ENCODE data around the gene NABP2. TPM values are rescaled to one million over a fixed set of nuclear protein-coding genes. Genes with fewer than 3 reads are reported as not detected.

NABP2 gene
- total RNA-seq, 1 experiment from 2014 or later = 57.1 TPM

DNA sequence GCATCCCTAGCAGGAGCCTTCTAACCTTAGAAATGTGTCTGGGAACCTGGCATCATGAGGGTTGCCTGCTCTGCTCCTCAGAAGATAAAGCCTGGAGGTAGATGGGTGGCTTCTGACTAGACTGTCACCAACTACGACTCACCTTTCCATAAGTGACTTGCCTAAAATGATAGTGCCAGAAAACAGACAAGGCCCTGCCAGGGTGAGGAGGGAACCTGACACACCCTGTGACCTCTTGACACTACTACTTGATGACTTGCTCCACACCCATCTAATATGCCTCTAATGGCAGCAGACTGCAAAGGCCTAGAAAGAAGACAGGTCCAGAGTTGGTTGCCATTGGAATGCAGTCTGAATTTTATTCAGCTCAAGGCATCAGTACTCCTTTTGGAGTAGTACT is 11.8 kb upstream of the NABP2 start:
- no peak for DNase-seq (ENCODE audit: low spot score)

DNA sequence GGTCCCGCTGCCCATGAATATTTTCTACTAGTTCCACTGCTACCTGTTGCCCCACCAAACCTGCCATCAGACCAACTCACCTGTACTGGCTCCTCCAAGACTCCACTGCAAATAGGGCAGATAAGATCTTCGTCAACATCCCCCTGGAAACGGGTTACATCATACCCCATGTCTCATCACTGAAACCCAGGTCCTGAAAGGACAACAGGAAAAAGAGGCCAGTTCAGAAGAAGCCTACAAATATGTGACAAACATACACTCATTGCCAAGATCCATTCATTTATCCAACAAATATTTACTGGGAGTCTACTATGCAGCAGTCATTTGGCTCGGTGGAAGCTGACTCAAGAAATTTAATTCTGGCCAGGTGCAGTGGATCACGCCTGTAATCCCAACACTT is 10.3 kb upstream of the NABP2 start:
- DNase-seq (ENCODE audit: low spot score) = no peak

GRCh38 chr12:56216461-56216860 is 7.7 kb upstream of the NABP2 start:
- no peak for DNase-seq (ENCODE audit: low spot score)

DNA sequence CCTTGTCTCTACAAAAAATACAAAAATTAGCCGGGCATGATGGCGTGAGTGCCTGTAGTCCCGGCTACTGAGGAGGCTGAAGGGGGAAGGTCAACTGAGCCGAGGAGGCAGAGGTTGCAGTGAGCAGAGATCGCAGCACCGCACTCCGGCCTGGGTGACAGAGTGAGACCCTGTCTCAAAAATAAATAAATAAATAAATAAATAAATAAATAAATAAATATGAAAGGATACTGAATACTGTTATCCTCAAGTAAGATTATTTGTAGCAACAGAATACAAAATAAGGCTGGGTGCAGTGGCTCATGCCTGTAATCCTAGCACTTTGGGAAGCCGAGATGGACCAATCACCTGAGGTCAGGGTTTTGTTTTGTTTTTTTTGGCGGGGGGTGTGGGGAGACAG is 4.3 kb upstream of the NABP2 start:
- no peak for DNase-seq (ENCODE audit: low spot score)

DNA sequence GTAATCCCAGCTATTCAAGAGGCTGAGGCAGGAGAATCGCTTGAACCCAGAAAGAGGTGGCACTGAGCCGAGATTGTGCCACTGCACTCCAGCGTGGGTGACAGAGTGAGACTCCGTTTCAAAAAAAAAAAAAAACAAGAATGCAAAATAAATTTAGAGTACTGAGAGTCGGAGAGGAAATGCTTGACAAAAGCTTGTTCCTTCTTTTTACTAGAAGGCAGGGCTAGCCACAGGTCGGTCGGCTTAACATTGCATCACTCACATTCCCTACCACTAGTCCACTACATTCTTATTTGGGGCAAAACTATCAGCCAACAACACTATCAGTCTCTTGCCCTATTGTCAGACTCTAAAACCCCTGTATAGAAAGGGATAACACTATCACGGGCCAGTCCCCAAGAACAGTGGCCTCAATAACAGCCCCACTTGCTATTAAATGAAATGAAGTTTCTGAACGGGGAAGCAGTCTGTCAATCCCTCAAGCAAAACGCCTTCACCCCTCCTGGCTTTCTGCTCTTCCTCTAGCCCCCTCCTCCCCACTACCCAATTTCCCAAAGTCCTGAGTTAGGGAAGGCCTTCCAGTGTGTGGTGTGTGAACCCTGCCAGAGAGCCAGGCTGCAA is 3.4 kb upstream of the NABP2 start:
- DNase-seq (ENCODE audit: low spot score) = peak; percentile 55

GRCh38 chr12:56221232-56221756 is 2.8 kb upstream of the NABP2 start:
- DNase-seq (ENCODE audit: low spot score) = no peak

GRCh38 chr12:56221757-56222530 is 2.2 kb upstream of the NABP2 start, which contains the start of gene RNF41:
Gene RNF41 (minus strand): TSS chr12:56221922. CDS start chr12:56214047, 7,875 bp downstream.
- DNase-seq (ENCODE audit: low spot score) = peak; percentile 97

DNA sequence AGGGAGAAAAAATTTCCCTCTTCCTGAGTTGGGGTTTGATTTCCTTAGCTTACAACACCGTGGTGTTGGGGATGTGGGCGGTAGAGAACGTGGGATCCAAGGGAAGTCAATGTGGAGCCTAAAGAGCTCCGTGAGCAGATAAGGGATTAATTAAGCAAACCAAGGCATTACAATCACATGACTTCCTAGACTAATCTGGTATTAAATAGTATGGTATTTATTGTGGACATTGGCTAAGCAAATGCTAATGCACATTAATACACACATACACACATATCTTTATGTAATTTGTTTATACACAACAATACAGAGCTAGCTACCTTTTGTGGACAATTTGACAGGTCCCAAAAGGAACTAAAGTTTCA is 1.6 kb upstream of the NABP2 start:
- peak; percentile 58 for DNase-seq (ENCODE audit: low spot score)

- peak; percentile 40 for DNase-seq (ENCODE audit: low spot score)
These were observed 506 bp upstream of the NABP2 start for GRCh38 chr12:56223571-56224101.

DNA sequence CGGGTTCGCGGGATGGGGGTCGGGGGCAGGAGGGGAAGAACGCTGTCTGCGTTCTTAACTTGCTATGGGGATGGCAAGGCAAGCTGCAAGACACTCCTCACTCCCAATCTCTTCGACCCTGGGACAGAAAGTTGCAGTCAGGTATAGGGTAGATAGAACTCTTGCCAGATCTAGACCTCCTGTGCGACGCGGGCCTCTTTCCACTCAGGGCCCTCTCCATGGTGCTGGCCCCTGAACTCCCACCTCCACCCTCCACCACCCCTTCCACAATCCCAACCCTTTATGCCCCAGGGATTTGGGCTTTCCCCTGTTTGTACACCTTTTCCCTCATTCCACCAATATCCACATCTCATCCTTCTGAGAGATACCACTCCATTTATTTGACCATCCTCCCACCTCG is 812 bp downstream of the NABP2 start:
- DNase-seq (ENCODE audit: low spot score) = no peak

DNA sequence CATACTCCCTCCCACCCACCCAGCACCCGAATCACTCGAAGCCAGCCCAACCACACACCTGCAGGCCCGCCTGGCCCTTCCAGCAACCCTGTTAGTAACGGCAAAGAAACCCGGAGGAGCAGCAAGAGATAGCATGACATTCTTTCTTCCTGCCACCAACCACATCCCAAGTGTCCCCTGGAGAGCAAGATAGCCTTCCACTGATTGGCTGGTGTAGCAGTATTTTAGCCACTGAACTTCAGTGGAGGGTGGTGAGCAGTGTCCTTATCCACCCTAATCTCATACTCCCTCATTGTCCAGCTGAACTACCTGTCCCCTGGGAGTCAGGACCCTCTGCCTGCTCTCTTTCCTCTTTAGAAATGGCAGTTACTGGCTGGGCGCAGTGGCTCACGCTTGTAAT is 4.9 kb downstream of the NABP2 start:
- DNase-seq (ENCODE audit: low spot score) = no peak

DNA sequence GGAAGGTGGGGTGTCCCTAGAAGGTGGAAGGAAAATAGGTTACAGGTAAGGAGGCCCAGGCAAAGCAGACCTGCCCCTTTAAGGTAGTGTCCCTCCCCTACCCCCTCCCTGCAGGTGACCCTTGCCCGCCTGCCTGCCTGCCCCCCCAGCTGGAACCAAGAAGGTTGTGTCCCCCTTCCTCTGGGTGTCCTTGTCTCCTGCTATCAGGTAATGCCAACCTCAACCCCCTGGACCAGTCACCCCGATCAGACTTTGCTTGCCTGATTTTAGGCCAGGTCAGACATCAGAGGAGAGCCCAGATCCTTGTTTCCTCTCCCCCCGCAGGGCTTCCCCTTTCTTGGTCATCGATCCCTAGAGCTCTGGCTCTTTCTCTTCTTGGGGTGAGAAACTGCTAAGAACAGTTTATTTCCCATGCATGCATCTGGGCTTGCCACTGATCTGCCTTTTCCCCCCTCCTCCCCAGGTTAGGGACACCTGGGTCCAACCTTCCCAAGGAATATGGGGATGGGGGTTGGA is 5.8 kb downstream of the NABP2 start, which contains the start of gene SLC39A5:
Gene SLC39A5 (plus strand): TSS at position 136 of the 516 bp plus-strand sequence. CDS start 1,224 bp downstream, outside the sequence.
- no peak for DNase-seq (ENCODE audit: low spot score)

GRCh38 chr12:56230432-56231183 is 6.5 kb downstream of the NABP2 start:
- peak; percentile 58 for DNase-seq (ENCODE audit: low spot score)

DNA sequence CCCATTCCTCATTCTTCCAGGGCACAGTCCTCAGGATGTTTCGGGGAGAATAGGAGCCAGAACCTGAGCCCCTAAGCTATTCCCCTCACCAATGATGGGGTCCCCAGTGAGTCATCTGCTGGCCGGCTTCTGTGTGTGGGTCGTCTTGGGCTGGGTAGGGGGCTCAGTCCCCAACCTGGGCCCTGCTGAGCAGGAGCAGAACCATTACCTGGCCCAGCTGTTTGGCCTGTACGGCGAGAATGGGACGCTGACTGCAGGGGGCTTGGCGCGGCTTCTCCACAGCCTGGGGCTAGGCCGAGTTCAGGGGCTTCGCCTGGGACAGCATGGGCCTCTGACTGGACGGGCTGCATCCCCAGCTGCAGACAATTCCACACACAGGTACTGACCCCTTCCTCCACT is 7.0 kb downstream of the NABP2 start:
- no peak for DNase-seq (ENCODE audit: low spot score)

DNA sequence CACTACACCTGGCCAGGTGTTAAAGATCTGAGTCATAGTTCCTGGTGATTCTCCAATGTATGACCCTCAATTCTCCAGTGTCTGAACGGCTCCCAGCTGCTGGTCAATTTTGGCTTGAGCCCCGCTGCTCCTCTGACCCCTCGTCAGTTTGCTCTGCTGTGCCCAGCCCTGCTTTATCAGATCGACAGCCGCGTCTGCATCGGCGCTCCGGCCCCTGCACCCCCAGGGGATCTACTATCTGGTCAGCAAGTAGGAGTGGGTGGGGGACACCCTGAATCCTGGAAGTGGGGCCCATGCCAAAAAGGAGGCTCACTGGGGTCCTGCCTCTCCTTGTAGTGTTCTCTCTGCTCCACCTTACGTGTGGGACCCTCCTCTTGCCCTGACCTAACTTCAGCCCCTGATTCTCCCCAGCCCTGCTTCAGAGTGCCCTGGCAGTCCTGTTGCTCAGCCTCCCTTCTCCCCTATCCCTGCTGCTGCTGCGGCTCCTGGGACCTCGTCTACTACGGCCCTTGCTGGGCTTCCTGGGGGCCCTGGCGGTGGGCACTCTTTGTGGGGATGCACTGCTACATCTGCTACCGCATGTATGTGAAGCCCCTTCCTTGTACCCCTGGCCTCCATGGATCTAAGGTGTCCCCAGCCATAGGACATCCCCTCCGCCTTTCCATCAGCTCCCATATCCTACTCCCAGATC is 10.7 kb downstream of the NABP2 start:
- no peak for DNase-seq (ENCODE audit: low spot score)

DNA sequence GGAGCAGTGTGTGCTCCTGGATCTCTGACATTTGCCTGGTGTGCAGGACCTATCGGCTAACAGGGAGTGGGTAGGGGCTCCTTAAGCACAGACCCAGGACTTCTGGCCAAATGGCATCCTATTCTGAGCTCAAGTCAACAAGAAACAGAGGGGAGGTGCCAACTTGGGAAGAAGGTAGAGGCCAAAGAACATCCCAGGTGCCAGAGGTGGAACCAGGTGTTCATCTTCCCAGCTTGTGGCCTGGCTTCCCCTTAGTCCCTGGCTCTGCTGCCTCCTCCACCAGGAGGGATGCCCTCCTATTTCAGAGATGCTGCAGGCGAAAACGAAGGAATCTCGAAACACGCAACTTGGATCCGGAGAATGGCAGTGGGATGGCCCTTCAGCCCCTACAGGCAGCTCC is 11.9 kb downstream of the NABP2 start:
- no peak for DNase-seq (ENCODE audit: low spot score)

GRCh38 chr12:56236985-56237384 is 12.8 kb downstream of the NABP2 start:
- no peak for DNase-seq (ENCODE audit: low spot score)

DNA sequence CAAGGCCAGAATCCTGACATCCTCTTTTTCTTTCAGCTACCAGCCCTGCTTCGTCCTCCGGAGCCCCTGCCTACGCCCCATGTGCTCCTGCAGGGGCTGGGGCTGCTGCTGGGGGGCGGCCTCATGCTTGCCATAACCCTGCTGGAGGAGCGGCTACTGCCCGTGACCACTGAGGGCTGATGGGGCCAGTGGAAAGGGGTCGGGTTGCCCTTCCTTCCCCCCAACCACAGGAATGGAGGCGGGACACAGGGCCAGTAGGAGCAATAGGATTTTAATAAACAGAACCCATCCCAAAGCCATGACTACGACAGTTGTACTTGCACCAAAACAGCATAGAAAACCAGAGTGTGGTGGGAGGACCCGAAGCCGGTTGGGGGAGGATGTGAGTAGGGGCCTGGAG is 13.4 kb downstream of the NABP2 start:
- no peak for DNase-seq (ENCODE audit: low spot score)

DNA sequence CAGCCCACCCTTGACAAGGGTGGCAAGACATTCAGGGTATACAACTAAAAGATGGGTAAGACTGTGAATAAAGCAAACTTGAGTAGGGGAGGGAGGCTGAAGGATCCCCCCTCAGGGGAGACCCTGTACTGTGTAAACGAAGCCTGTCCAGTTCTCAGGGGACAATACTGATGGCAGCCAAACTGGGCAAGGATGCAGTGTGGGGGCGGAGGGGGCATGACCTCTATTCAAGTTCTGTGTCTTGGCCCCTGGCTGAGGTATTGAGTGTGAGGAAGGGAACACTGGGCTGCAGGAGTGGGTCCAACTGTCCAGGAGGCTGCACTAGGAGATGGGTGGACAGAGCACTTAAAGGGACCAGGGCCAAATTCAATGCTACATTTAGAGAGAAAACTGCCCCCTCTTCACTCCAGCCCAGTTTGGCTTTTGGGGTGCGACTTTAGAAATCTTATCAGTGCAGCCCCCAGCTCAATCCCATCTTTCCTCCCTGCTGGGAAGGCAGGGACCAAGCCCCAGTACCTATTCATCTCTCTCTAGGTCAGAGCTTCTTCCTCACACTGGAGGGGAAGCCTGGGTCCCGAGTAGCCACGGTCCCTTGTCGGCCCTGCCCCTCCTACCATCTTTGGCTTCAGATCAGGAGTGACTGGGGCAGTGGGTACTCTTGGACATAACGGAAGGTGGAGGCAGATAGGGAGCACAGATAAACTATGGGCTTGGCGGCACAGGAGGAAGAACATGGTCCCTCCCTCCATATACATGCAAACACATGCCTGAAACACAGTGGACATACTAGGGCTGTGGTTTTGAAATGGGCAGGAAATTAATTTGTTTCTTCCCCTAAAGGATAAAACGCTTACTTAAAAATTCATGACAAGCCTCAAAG is 17.5 kb downstream of the NABP2 start:
- no peak for DNase-seq (ENCODE audit: low spot score)

- DNase-seq (ENCODE audit: low spot score) = no peak
These were observed 18.8 kb downstream of the NABP2 start for GRCh38 chr12:56242986-56243385.
